Stomach (tissue), 9 donors: ENCODE results near the gene NT5E. TPM values are rescaled to one million over a fixed set of nuclear protein-coding genes. Genes with fewer than 3 reads are reported as not detected.

Experiments
- DNase-seq, 2 donors: peaks; one replicate each; pipeline versions ENCODE4 v3.0.0 to v3.0.0-alpha.2; 2013 to 2019
- H3K27ac ChIP-seq, 5 donors: fragments of 200-600 bp in 4 of 5; sonication (generic) in 4 of 5; one replicate each; pipeline ENCODE4 v1.5.1; 2013 to 2019; ENCODE audit warnings: mild to moderate bottlenecking in 1 of 5, moderate library complexity in 1 of 5
- H3K27me3 ChIP-seq, 3 donors: fragments of 200-600 bp; sonication (generic); one replicate each; pipeline ENCODE4 v1.5.1; 2017 to 2019; ENCODE audit warnings: mixed run types in 1 of 3
- H3K36me3 ChIP-seq, 4 donors: fragments of 200-600 bp; sonication (generic); 1 replicate in 3 of 4; 2 replicates in 1 of 4; pipeline ENCODE4 v1.5.1; 2016 to 2019
- H3K4me1 ChIP-seq, 4 donors: fragments of 200-600 bp; sonication (generic); one replicate each; pipeline ENCODE4 v1.5.1; 2016 to 2019
- H3K4me3 ChIP-seq, 4 donors: fragments of 200-600 bp; sonication (generic) in 3 of 4; one replicate each; pipeline ENCODE4 v1.5.1; 2016 to 2019; ENCODE audit warnings: mild to moderate bottlenecking in 1 of 4
- H3K9me3 ChIP-seq, 4 donors: fragments of 200-600 bp; sonication (generic); one replicate each; pipeline ENCODE4 v1.5.1; 2016 to 2019
- EP300 ChIP-seq: sonication (generic); formaldehyde crosslinking; IDR thresholded peaks from one replicate; pipeline ENCODE4 v1.6.1; 2017; ENCODE audit warnings: antibody characterized with exemption
- POLR2A ChIP-seq, 4 donors: fragments of 450-650 bp; IDR thresholded peaks; one replicate each; pipeline ENCODE4 v1.6.1; 2016; ENCODE audit warnings: antibody characterized with exemption in 4 of 4, control low read depth in 2 of 4, mild to moderate bottlenecking in 1 of 4, moderate library complexity in 1 of 4
- POLR2AphosphoS5 ChIP-seq, 3 donors: sonication (generic); formaldehyde crosslinking; IDR thresholded peaks; one replicate each; pipeline ENCODE4 v1.6.1; 2016; ENCODE audit warnings: antibody characterized with exemption in 3 of 3
- whole genome bisulfite sequencing, 5 donors: extraction: QIAGEN DNeasy Blood & Tissue Kit in 3 of 5; methylation state at CpG; one replicate each; pipeline versions ENCODE4 v1.1.5 to v1.1.7; 2013 to 2018; 5-methylcytosine and 5-hydroxymethylcytosine counted together
- intact Hi-C: fragments of 100-400 bp; cut with DNase I; formaldehyde crosslinking; loops from one replicate; pipeline ENCODE4 v1.15.1; 2023; ENCODE audit warnings: low total_unique reads
- polyA plus RNA-seq, 3 donors: library from polyadenylated mRNA; stranded (reverse); fragments of 200-250 nt; gene quantifications; one replicate each; pipeline ENCODE4 v1.2.3, GENCODE V29; 2013
- total RNA-seq, 5 donors: library from RNA; depleted of rRNA; stranded (reverse); fragments of >200 nt; gene quantifications; one replicate each; pipeline versions ENCODE4 v1.1.0 to v1.2.3, GENCODE V29; 2014 to 2016
- TF ChIP-seq, protein P1 (sequence below), 7 experiments: fragments of 450-650 bp in 4 of 7; fragments of 200-600 bp in 3 of 7; sonication (generic) in 3 of 7; IDR thresholded peaks; one replicate each; pipeline ENCODE4 v1.5.1; 2016 to 2019; ENCODE audit warnings: antibody characterized with exemption in 7 of 7, control low read depth in 2 of 7, mild to moderate bottlenecking in 1 of 7
- donor health status: healthy with polysubstance abuse.
- donor health status: Bipolar disorder and iron deficiency.
- donor health status: healthy.

Gene NT5E
- total and polyA plus RNA-seq, 8 donors: 2.9 to 18.8 (median 7.2) TPM

DNA sequence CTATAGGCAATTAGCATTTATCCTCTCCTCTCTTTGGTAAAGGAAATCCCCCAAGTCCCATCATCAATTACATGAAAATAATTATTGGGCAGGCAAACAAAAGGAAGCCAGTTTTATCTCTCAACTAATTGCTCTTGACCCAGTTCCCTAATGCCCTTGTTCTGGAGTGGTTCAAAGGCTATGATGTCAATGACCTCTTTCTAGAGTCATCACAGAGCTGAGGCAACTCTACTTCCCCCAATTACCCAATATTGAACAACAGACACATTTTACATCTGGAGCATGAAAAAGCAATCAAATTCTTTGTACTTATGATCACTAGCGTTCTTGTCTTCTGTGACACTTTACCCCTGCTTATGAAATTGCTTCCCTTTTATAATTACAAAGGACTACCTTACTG lies 43.5 kb downstream of the NT5E start:
- Histone ChIP-seq H3K27ac (no peak overlapping the region), H3K4me3 (no peak overlapping the region), H3K4me1 (no peaks in the 10 kb centered on the region), H3K9me3 (peaks cover 0 to 8% (median 4%) of the 10 kb centered on the region in 4 donors), H3K36me3 (peaks cover 0 to 12% (median 3%) of the 10 kb centered on the region in 4 donors), H3K27me3 (no peaks in the 10 kb centered on the region)
- DNase-seq: no peak
- TF ChIP-seq, protein P1, sequence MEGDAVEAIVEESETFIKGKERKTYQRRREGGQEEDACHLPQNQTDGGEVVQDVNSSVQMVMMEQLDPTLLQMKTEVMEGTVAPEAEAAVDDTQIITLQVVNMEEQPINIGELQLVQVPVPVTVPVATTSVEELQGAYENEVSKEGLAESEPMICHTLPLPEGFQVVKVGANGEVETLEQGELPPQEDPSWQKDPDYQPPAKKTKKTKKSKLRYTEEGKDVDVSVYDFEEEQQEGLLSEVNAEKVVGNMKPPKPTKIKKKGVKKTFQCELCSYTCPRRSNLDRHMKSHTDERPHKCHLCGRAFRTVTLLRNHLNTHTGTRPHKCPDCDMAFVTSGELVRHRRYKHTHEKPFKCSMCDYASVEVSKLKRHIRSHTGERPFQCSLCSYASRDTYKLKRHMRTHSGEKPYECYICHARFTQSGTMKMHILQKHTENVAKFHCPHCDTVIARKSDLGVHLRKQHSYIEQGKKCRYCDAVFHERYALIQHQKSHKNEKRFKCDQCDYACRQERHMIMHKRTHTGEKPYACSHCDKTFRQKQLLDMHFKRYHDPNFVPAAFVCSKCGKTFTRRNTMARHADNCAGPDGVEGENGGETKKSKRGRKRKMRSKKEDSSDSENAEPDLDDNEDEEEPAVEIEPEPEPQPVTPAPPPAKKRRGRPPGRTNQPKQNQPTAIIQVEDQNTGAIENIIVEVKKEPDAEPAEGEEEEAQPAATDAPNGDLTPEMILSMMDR (IDR thresholded peaks at IDR 0.05): no peak
- no peak for TF ChIP-seq POLR2AphosphoS5 (IDR thresholded peaks at IDR 0.05)
- 76 to 100% (median 91%) methylated on average over 1 of the region's 1 CpG for WGBS, 5 donors
- intact Hi-C loops: no loop called here

DNA sequence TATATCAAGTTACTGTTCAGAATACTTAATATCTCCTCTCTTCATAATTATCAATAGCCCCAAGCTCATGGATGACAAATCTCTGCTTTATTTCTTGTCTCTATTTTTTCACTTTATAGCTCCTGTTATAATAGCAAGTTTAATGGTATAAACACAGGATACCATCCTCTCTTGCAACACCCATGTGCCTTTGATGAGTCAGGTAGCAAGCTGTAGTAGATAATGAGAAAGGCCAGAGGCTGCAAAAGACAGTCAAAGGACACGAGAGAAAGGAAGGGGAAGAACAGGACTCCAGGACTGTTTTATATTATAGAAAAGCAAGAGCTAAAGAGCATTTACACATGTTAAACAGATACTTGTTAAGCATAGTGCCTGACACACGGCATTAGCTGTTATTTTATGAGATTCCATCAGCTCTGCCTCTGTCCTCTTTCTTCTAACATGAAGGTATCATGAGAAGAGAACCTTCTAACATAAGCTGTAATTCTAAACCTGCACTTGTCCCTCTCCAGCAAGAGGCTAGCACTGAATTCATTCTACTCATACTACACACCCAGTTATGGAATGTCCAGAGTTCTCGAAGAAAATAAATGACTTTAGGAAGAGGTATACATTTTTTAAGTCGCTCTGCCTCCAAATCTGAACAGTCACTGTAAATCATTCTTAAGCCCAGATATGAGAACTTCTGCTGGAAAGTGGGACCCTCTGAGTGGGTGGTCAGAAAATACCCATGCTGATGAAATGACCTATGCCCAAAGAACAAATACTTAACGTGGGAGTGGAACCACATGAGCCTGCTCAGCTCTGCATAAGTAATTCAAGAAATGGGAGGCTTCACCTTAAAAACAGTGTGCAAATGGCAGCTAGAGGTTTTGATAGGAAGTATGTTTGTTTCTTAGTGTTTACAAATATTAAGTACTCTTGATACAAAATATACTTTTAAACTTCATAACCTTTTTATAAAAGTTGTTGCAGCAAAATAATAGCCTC lies 45.0 kb downstream of the NT5E start:
- TF ChIP-seq POLR2AphosphoS5 (IDR thresholded peaks at IDR 0.05) (no peak), EP300 (no peak), POLR2A (IDR thresholded peaks at IDR 0.05) (no peak)
- TF ChIP-seq, protein P1 (IDR thresholded peaks at IDR 0.05): no peak
- Histone ChIP-seq H3K27me3 (no peaks in the 10 kb centered on the region), H3K4me3 (no peak overlapping the region), H3K27ac (no peak overlapping the region), H3K4me1 (peaks cover 9 to 13% (median 10%) of the 10 kb centered on the region in 4 donors), H3K36me3 (peaks cover 0 to 10% (median 3%) of the 10 kb centered on the region in 4 donors), H3K9me3 (peaks cover 0 to 8% (median 4%) of the 10 kb centered on the region in 4 donors)
- DNase-seq: peak in 1 of 2 donors; percentile 16
- 52 to 61% (median 57%) methylated on average over 5 of the region's 5 CpGs for WGBS, 5 donors
- intact Hi-C loops: no loop called here

DNA sequence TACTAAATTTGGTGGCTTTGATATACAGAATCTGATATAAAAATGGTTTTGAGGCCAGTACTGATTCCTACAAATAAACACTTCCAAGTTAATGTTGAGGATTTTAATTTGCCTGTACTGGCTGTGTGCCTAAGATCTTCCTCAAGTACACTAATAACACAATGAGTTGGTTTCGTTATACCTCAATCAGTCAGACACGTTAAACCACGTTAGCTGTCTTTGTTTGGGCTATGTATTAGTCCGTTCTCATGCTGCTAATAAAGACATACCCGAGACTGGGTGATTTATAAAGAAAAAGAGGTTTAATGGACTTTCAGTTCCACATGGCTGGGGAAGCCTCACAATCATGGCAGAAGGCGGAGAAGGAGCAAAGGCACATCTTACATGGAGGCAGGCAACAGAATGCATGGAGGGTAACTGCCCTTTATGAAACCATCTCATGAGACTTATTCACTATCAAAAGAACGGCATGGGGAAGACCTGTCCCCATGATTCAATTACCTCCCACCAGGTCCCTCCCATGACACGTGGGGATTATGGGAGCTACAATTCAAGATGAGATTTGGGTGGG lies 46.2 kb downstream of the NT5E start:
- WGBS, 5 donors: 79 to 91% (median 85%) methylated on average over 8 of the region's 8 CpGs
- no peak overlapping the region for H3K4me3 ChIP-seq

DNA sequence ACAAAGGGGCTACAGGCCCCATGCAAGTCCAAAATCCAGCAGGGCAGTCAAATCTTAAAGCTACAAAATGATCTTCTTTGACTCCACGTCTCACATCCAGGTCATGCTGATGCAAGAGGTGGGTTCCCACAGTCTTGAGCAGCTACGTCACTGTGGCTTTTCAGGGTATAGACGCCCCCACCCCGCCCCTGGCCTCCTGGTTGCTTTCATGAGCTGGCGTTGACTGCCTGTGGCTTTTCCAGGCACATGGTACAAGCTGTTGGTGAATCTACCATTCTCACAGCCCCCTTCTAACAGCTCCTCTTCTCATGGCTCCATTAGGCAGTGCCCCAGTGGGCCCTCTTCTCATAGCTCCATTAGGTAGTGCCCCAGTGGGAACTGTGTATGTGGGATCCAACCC lies 47.0 kb downstream of the NT5E start:
- WGBS, 5 donors: 90 to 95% (median 91%) methylated on average over 5 of the region's 5 CpGs
- peaks cover 9 to 13% (median 10%) of the 10 kb centered on the region in 4 donors for H3K4me1 ChIP-seq
- no peak for DNase-seq
- H3K27ac ChIP-seq: no peak overlapping the region
- H3K27me3 ChIP-seq: no peaks in the 10 kb centered on the region
- no peak overlapping the region for H3K4me3 ChIP-seq
- peaks cover 0 to 8% (median 4%) of the 10 kb centered on the region in 4 donors for H3K9me3 ChIP-seq
- intact Hi-C loops: no loop called here
- no peak for TF ChIP-seq EP300
- H3K36me3 ChIP-seq: peaks cover 0 to 15% (median 3%) of the 10 kb centered on the region in 4 donors

More for the DNA sequence above, 46.2 kb downstream of the NT5E start:
- DNase-seq: no peak
- Histone ChIP-seq H3K36me3 (peaks cover 0 to 8% (median 3%) of the 10 kb centered on the region in 4 donors), H3K27me3 (no peaks in the 10 kb centered on the region), H3K9me3 (peaks cover 0 to 8% (median 4%) of the 10 kb centered on the region in 4 donors), H3K4me1 (peaks cover 9 to 13% (median 10%) of the 10 kb centered on the region in 4 donors), H3K27ac (no peak overlapping the region)
- intact Hi-C loops: no loop called here
- TF ChIP-seq EP300 (no peak), POLR2A (IDR thresholded peaks at IDR 0.05) (no peak), POLR2AphosphoS5 (IDR thresholded peaks at IDR 0.05) (no peak)
- TF ChIP-seq, protein P1 (IDR thresholded peaks at IDR 0.05): no peak
